SK-N-SH (cell line): ENCODE data around the gene LGR6.

ENCODE experiments used
- CTCF ChIP-seq: fragments of 200-600 bp; sonication (generic); IDR thresholded peaks from 2 replicates; pipeline ENCODE4 v1.6.1; 2017; ENCODE audit warnings: antibody characterized with exemption, mild to moderate bottlenecking, moderate library complexity
- EP300 ChIP-seq, 2 experiments: IDR thresholded peaks; 2 replicates each; pipeline versions ENCODE4 v1.4.0 to v1.6.1; 2012; ENCODE audit warnings: borderline replicate concordance in 1 of 2, low read depth in 1 of 2, low read length in 1 of 2
- FOSL2 ChIP-seq: IDR thresholded peaks from 2 replicates; pipeline ENCODE4 v1.4.0; 2012; ENCODE audit warnings: low read depth, mild to moderate bottlenecking, moderate library complexity, borderline replicate concordance
- IRF3 ChIP-seq: fragments of 150-350 bp; IDR thresholded peaks from 2 replicates; pipeline ENCODE4 v1.6.1; 2016; ENCODE audit warnings: mild to moderate bottlenecking, low read depth, low read length
- MAX ChIP-seq: IDR thresholded peaks from 2 replicates; pipeline ENCODE4 v1.4.0; 2012; ENCODE audit warnings: low read depth
- NFIC ChIP-seq: IDR thresholded peaks from 2 replicates; pipeline ENCODE4 v1.4.0; 2012; ENCODE audit warnings: borderline replicate concordance
- POLR2AphosphoS5 ChIP-seq: IDR thresholded peaks from 2 replicates; pipeline ENCODE4 v1.6.1; 2012; ENCODE audit warnings: low read depth, low read length
- RAD21 ChIP-seq: IDR thresholded peaks from 2 replicates; pipeline ENCODE4 v1.6.1; 2012; ENCODE audit warnings: mild to moderate bottlenecking, low read length
- REST ChIP-seq: IDR thresholded peaks from 2 replicates; pipeline ENCODE4 v1.6.1; 2012; ENCODE audit warnings: mild to moderate bottlenecking, low read depth, low read length, moderate library complexity
- SMC3 ChIP-seq: IDR thresholded peaks from 2 replicates; pipeline ENCODE4 v1.6.1; 2012; ENCODE audit warnings: low read depth, low read length, improper control_type of control experiment
- TAF1 ChIP-seq: IDR thresholded peaks from 2 replicates; pipeline ENCODE4 v1.6.1; 2012; ENCODE audit warnings: low read depth, mild to moderate bottlenecking, low read length, moderate library complexity, borderline replicate concordance
- TCF12 ChIP-seq: IDR thresholded peaks from 2 replicates; pipeline ENCODE4 v1.4.0; 2012
- YY1 ChIP-seq: IDR thresholded peaks from 2 replicates; pipeline ENCODE4 v1.4.0; 2012; ENCODE audit warnings: low read depth, mild to moderate bottlenecking

- TF ChIP-seq CTCF: no peak
- no peak for TF ChIP-seq TAF1
- TF ChIP-seq EP300 (IDR thresholded peaks at IDR 0.05; ENCODE audit: borderline replicate concordance in 1 of 2, low read depth in 1 of 2, low read length in 1 of 2): no peak
- TF ChIP-seq TCF12: no peak
- no peak for TF ChIP-seq REST
- TF ChIP-seq FOSL2: no peak
- TF ChIP-seq RAD21: no peak
- no peak for TF ChIP-seq MAX
- TF ChIP-seq POLR2AphosphoS5: no peak
- no peak for TF ChIP-seq IRF3
- TF ChIP-seq YY1: no peak
- TF ChIP-seq SMC3: no peak
- no peak for TF ChIP-seq NFIC
Measured at GRCh38 chr1:202230061-202230938, 36.7 kb downstream of the LGR6 start.
